Measurements from ENCODE around the gene THSD1. TPM values are rescaled to one million over a fixed set of nuclear protein-coding genes. Genes with fewer than 3 reads are reported as not detected.

THSD1 gene
- total RNA-seq, 1 experiment from 2014 or later = 0.39 TPM

DNA sequence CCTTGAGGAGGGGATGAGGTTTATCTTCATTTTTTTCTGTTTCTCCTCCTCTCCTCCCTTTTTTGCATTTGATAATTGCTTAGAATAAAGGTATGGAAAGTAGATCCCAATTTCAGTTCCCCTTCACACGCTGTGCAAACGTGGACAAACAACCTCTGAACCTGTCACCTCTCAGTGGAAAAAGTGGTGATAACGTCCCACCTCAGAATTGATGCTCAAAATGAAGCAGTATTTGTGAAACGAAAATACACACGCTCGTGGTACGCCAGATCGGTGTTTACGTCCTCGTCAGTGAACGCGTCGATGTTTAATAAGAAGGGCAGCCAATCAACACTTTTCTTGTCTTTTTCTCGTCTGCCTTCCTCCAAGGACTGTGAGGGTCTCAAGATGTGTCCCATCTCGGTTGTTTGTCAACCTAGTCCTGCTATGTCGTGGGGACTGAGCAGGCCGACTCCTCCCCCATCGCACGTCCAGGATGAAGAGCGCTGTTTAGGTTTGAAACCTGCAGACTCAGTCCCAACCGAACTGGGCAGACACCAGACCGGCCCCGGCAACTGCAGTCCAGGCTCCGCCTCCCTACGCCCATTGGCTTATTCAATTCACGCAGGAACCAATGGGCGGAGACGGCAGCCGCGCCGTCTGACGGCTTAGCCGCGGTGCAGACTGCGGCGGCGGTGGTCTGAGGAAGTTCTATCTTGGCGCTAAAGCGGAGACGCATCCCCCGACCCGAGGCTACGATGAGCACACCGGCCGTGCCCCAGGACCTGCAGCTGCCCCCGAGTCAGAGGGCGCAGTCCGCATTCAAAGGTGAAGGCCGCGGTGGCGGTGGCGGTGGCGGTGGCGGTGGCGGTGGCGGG is 49.1 kb upstream of the THSD1 start, which contains the start of gene CKAP2:
Gene CKAP2, plus strand, starts transcription at position 659 of the 857 bp plus-strand sequence. Its CDS starts 79 bp downstream, at position 738.
- H3K9me3 Mint-ChIP-seq = no peaks in the 10 kb centered on the region
- DNase-seq (ENCODE audit: low spot score) (peak; percentile 93), ATAC-seq (peak; percentile 91)
- POLR2A ChIA-PET = no interaction called here
- H3K4me3 Mint-ChIP-seq = peak within 1 kb of the TSS; percentile 92
- H3K27me3 Mint-ChIP-seq (ENCODE audit: low read depth) = no peaks in the 10 kb centered on the region
- H3K4me1 Mint-ChIP-seq = peaks cover 20% of the 10 kb centered on the region
- H3K36me3 Mint-ChIP-seq = peaks cover 29% of the 10 kb centered on the region
- peak within 1 kb of the TSS; percentile 98 for H3K27ac Mint-ChIP-seq
- CTCF ChIA-PET = no interaction called here
- TF ChIP-seq NR1H2 (CRISPR knock-in tag; IDR thresholded peaks at IDR 0.05) = no peak
- TF ChIP-seq ZNF232 (CRISPR knock-in tag; IDR thresholded peaks at IDR 0.05) = no peak; the same call in 1 of the 2 replicates
- TF ChIP-seq TCF7 (CRISPR knock-in tag; IDR thresholded peaks at IDR 0.05; ENCODE audit: low read depth) = no peak
- no peak for TF ChIP-seq EMX1 (CRISPR knock-in tag; IDR thresholded peaks at IDR 0.05)
- TF ChIP-seq FOXP1 (CRISPR knock-in tag; IDR thresholded peaks at IDR 0.05; ENCODE audit: borderline replicate concordance) = peak; percentile 88; the same call in 1 of the 2 replicates
- peak; percentile 82 for TF ChIP-seq KAT7 (CRISPR knock-in tag; IDR thresholded peaks at IDR 0.05; ENCODE audit: borderline replicate concordance)
- TF ChIP-seq, protein P1, sequence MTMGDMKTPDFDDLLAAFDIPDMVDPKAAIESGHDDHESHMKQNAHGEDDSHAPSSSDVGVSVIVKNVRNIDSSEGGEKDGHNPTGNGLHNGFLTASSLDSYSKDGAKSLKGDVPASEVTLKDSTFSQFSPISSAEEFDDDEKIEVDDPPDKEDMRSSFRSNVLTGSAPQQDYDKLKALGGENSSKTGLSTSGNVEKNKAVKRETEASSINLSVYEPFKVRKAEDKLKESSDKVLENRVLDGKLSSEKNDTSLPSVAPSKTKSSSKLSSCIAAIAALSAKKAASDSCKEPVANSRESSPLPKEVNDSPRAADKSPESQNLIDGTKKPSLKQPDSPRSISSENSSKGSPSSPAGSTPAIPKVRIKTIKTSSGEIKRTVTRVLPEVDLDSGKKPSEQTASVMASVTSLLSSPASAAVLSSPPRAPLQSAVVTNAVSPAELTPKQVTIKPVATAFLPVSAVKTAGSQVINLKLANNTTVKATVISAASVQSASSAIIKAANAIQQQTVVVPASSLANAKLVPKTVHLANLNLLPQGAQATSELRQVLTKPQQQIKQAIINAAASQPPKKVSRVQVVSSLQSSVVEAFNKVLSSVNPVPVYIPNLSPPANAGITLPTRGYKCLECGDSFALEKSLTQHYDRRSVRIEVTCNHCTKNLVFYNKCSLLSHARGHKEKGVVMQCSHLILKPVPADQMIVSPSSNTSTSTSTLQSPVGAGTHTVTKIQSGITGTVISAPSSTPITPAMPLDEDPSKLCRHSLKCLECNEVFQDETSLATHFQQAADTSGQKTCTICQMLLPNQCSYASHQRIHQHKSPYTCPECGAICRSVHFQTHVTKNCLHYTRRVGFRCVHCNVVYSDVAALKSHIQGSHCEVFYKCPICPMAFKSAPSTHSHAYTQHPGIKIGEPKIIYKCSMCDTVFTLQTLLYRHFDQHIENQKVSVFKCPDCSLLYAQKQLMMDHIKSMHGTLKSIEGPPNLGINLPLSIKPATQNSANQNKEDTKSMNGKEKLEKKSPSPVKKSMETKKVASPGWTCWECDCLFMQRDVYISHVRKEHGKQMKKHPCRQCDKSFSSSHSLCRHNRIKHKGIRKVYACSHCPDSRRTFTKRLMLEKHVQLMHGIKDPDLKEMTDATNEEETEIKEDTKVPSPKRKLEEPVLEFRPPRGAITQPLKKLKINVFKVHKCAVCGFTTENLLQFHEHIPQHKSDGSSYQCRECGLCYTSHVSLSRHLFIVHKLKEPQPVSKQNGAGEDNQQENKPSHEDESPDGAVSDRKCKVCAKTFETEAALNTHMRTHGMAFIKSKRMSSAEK (CRISPR knock-in tag; IDR thresholded peaks at IDR 0.05; ENCODE audit: borderline replicate concordance) = no peak
- no peak for TF ChIP-seq TP53 (CRISPR knock-in tag; IDR thresholded peaks at IDR 0.05)
- TF ChIP-seq, protein P2, sequence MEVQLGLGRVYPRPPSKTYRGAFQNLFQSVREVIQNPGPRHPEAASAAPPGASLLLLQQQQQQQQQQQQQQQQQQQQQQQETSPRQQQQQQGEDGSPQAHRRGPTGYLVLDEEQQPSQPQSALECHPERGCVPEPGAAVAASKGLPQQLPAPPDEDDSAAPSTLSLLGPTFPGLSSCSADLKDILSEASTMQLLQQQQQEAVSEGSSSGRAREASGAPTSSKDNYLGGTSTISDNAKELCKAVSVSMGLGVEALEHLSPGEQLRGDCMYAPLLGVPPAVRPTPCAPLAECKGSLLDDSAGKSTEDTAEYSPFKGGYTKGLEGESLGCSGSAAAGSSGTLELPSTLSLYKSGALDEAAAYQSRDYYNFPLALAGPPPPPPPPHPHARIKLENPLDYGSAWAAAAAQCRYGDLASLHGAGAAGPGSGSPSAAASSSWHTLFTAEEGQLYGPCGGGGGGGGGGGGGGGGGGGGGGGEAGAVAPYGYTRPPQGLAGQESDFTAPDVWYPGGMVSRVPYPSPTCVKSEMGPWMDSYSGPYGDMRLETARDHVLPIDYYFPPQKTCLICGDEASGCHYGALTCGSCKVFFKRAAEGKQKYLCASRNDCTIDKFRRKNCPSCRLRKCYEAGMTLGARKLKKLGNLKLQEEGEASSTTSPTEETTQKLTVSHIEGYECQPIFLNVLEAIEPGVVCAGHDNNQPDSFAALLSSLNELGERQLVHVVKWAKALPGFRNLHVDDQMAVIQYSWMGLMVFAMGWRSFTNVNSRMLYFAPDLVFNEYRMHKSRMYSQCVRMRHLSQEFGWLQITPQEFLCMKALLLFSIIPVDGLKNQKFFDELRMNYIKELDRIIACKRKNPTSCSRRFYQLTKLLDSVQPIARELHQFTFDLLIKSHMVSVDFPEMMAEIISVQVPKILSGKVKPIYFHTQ (CRISPR knock-in tag; IDR thresholded peaks at IDR 0.05) = no peak
- TF ChIP-seq ESRRA (CRISPR knock-in tag; IDR thresholded peaks at IDR 0.05; ENCODE audit: borderline replicate concordance) = peak; percentile 73; the same call in 1 of the 2 replicates
- TF ChIP-seq, protein P3, sequence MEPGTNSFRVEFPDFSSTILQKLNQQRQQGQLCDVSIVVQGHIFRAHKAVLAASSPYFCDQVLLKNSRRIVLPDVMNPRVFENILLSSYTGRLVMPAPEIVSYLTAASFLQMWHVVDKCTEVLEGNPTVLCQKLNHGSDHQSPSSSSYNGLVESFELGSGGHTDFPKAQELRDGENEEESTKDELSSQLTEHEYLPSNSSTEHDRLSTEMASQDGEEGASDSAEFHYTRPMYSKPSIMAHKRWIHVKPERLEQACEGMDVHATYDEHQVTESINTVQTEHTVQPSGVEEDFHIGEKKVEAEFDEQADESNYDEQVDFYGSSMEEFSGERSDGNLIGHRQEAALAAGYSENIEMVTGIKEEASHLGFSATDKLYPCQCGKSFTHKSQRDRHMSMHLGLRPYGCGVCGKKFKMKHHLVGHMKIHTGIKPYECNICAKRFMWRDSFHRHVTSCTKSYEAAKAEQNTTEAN (CRISPR knock-in tag; IDR thresholded peaks at IDR 0.05) = no peak
- no peak for TF ChIP-seq ERG (CRISPR knock-in tag; IDR thresholded peaks at IDR 0.05)
- TF ChIP-seq, protein P4, sequence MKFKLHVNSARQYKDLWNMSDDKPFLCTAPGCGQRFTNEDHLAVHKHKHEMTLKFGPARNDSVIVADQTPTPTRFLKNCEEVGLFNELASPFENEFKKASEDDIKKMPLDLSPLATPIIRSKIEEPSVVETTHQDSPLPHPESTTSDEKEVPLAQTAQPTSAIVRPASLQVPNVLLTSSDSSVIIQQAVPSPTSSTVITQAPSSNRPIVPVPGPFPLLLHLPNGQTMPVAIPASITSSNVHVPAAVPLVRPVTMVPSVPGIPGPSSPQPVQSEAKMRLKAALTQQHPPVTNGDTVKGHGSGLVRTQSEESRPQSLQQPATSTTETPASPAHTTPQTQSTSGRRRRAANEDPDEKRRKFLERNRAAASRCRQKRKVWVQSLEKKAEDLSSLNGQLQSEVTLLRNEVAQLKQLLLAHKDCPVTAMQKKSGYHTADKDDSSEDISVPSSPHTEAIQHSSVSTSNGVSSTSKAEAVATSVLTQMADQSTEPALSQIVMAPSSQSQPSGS (CRISPR knock-in tag; IDR thresholded peaks at IDR 0.05; ENCODE audit: borderline replicate concordance, low read depth) = no peak
- TF ChIP-seq, protein P5, sequence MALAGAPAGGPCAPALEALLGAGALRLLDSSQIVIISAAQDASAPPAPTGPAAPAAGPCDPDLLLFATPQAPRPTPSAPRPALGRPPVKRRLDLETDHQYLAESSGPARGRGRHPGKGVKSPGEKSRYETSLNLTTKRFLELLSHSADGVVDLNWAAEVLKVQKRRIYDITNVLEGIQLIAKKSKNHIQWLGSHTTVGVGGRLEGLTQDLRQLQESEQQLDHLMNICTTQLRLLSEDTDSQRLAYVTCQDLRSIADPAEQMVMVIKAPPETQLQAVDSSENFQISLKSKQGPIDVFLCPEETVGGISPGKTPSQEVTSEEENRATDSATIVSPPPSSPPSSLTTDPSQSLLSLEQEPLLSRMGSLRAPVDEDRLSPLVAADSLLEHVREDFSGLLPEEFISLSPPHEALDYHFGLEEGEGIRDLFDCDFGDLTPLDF (CRISPR knock-in tag; IDR thresholded peaks at IDR 0.05) = peak; percentile 27; the same call in 1 of the 2 replicates
- no peak; the same call in 1 of the 2 replicates for TF ChIP-seq GABPB1 (CRISPR knock-in tag; IDR thresholded peaks at IDR 0.05)
- no peak for TF ChIP-seq RORB (CRISPR knock-in tag; IDR thresholded peaks at IDR 0.05)
- TF ChIP-seq ZNF423 (CRISPR knock-in tag; IDR thresholded peaks at IDR 0.05) = no peak
- TF ChIP-seq ZNF121 (CRISPR knock-in tag; IDR thresholded peaks at IDR 0.05) = peak; percentile 98
- no peak for TF ChIP-seq JAZF1 (CRISPR knock-in tag; IDR thresholded peaks at IDR 0.05)
- TF ChIP-seq CREB1 (CRISPR knock-in tag; IDR thresholded peaks at IDR 0.05) = no peak; the same call in 1 of the 2 replicates
- no peak for TF ChIP-seq SOX15 (CRISPR knock-in tag; IDR thresholded peaks at IDR 0.05)
- no peak; the same call in 1 of the 2 replicates for TF ChIP-seq CBFB (CRISPR knock-in tag; IDR thresholded peaks at IDR 0.05; ENCODE audit: low read depth)
- TF ChIP-seq ATF3 (CRISPR knock-in tag; conservative IDR thresholded peaks at IDR 0.05) = no peak
- TF ChIP-seq NFE2L1 (CRISPR knock-in tag; IDR thresholded peaks at IDR 0.05) = no peak; the same call in 1 of the 2 replicates
- TF ChIP-seq ZBTB21 (CRISPR knock-in tag; IDR thresholded peaks at IDR 0.05; ENCODE audit: borderline replicate concordance) = peak; percentile 67; the same call in 1 of the 2 replicates
